Activated naive CD8-positive, alpha-beta T cell treated with anti-CD3 and anti-CD28 coated beads, Interleukin-2, amount 50 U/mL, for 24 hours (primary cell): ENCODE results near the gene BCAS1.

Source experiments
- ATAC-seq: fragments of 150-1000 bp; cut with Tn5 transposase; one replicate; pipeline ENCODE4 v1.10.0; 2021
- DNase-seq: peaks from one replicate; pipeline ENCODE4 v3.0.0; 2021
- H3K27ac Mint-ChIP-seq: one replicate; pipeline ENCODE4 v1.8.0; 2021; ENCODE audit warnings: mild to moderate bottlenecking, mixed read lengths
- H3K27me3 Mint-ChIP-seq: one replicate; pipeline ENCODE4 v1.8.0; 2021; ENCODE audit warnings: mixed read lengths
- H3K36me3 Mint-ChIP-seq: one replicate; pipeline ENCODE4 v1.8.0; 2021; ENCODE audit warnings: low read depth, mixed read lengths
- H3K4me1 Mint-ChIP-seq: one replicate; pipeline ENCODE4 v1.8.0; 2021; ENCODE audit warnings: mixed read lengths
- H3K4me3 Mint-ChIP-seq: one replicate; pipeline ENCODE4 v1.8.0; 2021; ENCODE audit warnings: mild to moderate bottlenecking, moderate library complexity, mixed read lengths
- H3K9me3 Mint-ChIP-seq: one replicate; pipeline ENCODE4 v1.8.0; 2021; ENCODE audit warnings: mixed read lengths

BCAS1 gene

DNA sequence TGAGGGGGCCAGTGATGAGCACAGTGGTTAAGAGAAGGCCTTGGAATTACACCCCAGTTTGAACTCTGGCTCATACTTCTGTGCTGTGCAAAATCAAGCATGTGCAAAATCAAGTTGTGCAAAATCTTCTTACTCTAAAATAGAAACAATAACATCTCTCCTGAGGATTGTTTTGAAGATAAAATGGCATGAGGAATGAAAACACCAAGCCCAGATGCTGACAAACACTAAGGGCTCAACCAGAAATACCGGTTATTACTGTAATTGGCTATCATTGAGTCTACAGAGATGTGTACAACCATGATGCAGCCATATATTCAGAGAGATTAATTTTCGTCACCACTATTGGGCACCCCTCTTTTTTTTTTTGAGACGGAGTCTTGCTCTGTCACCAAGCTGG, 5.9 kb upstream of the BCAS1 start:
- H3K27me3 Mint-ChIP-seq: no peaks in the 10 kb centered on the region
- ATAC-seq: no peak
- H3K27ac Mint-ChIP-seq: no peak overlapping the region
- peaks cover 17% of the 10 kb centered on the region for H3K4me1 Mint-ChIP-seq
- peaks cover 10% of the 10 kb centered on the region for H3K36me3 Mint-ChIP-seq
- H3K9me3 Mint-ChIP-seq: peaks cover 4% of the 10 kb centered on the region
- no peak overlapping the region for H3K4me3 Mint-ChIP-seq
- DNase-seq: no peak

DNA sequence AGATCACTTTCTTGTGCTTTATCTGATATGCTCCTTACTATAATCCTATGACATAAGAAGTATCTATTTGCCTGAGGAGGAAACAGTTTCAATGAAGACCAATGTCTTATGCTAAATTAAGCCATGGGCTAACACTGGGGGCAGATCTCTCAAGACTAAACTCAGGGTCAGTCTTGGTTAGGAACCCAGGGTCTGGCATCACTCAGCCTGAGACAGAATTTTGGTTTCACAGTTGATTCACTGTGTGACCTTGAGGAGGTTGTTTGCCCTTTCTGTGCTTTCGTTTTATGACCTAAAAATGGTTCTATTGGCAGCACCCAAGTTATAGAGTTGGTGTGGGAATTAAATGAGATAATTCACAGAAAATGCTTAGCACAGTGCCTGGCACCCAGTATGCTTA, 4.9 kb upstream of the BCAS1 start:
- no peaks in the 10 kb centered on the region for H3K27me3 Mint-ChIP-seq
- DNase-seq: no peak
- H3K4me3 Mint-ChIP-seq: no peak overlapping the region
- H3K4me1 Mint-ChIP-seq: peaks cover 16% of the 10 kb centered on the region
- ATAC-seq: no peak
- no peak overlapping the region for H3K27ac Mint-ChIP-seq
- H3K9me3 Mint-ChIP-seq: peaks cover 4% of the 10 kb centered on the region
- H3K36me3 Mint-ChIP-seq: peaks cover 10% of the 10 kb centered on the region

DNA sequence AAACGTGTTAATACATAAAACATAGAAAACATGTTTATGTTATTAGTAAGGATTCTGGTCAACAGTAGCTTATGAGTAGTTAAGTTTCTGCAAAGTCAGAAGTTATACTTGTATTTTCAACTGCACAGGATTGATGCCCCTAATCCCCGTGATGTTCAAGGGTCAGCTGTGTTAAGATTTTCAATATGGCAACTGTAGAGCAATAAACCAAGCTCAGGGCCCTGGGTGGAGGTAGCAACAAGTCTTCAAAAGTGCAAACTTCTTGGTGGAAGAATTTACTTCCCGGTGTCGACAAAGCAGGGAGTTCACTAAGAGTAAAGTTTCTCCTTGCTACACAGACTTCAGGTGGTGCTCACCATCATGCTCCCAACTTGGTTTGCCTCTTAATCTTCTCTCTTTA, 4.1 kb upstream of the BCAS1 start:
- no peak overlapping the region for H3K4me3 Mint-ChIP-seq
- no peak overlapping the region for H3K27ac Mint-ChIP-seq
- H3K27me3 Mint-ChIP-seq: no peaks in the 10 kb centered on the region
- H3K9me3 Mint-ChIP-seq: peaks cover 4% of the 10 kb centered on the region
- ATAC-seq (no peak), DNase-seq (no peak)
- H3K36me3 Mint-ChIP-seq: peaks cover 10% of the 10 kb centered on the region
- peaks cover 15% of the 10 kb centered on the region for H3K4me1 Mint-ChIP-seq

DNA sequence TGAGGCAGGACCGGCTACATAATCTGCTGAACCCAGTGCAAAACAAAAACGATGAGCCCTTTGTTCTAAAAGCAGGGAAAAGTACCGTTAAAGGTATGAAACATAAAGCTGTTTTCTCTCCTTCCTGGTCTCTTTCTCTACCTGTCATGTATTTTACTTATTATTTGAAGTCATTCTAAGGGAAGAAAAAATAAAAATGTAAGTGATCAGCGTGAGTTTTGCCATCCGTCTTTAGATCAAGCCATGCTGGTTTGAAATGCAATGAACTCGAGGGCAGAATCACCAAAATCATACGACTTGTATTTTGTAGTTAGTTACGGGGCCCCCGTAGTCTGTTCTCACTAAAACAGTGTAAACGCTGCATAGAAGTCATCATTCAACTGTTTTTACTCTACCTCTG, 2.9 kb upstream of the BCAS1 start:
- Mint-ChIP-seq H3K9me3 (peaks cover 4% of the 10 kb centered on the region), H3K27ac (no peak overlapping the region), H3K27me3 (no peaks in the 10 kb centered on the region), H3K4me1 (peaks cover 5% of the 10 kb centered on the region), H3K36me3 (peaks cover 3% of the 10 kb centered on the region), H3K4me3 (no peak overlapping the region)
- ATAC-seq (no peak), DNase-seq (no peak)

DNA sequence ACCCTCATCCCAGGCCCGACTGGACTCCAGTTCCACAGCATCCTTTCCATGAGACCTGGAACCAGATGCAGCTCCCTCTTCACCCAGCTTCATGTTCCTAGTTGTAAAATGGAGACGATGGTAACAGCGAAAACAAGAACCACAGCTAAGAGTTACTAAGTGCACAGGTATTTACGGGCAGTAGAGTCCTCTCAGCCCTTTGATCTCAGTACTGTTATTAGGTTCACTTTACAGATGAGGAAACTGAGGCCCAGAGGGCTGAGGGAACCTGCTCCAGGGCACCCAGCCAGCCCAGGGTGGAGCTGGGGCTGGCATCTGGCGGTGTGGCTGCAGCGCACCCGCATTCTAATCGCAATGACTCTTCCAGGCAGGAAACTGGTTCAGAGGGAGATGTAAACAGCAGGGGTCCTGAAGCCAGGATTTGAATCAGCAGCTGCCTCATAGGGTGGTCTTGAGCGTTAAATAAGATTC, 858 bp downstream of the BCAS1 start:
- ATAC-seq: no peak
- no peak overlapping the region for H3K4me3 Mint-ChIP-seq
- H3K4me1 Mint-ChIP-seq: peaks cover 10% of the 10 kb centered on the region
- H3K27me3 Mint-ChIP-seq: no peaks in the 10 kb centered on the region
- no peaks in the 10 kb centered on the region for H3K9me3 Mint-ChIP-seq
- H3K27ac Mint-ChIP-seq: no peak overlapping the region
- no peak for DNase-seq
- no peaks in the 10 kb centered on the region for H3K36me3 Mint-ChIP-seq

DNA sequence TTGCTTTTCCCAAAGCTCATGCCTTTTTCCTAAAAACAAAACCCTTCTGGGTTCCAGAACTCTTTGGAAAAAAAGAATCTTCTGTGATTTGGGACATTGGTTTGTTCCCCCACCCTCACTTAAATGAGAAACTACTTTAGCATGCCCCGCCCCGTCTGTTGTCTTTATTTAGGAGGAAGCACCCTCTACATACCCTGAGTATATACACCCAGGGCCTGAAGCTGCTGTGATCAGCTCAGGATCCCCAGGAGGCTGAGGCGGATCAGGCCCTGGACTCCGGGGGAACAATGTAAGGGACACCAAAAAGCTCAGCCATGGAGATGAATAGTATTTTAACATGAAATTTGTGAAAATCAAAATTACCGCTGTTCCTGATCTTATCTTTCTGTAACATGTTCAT, 1.4 kb downstream of the BCAS1 start:
- Mint-ChIP-seq H3K36me3 (no peaks in the 10 kb centered on the region), H3K4me3 (no peak overlapping the region), H3K27ac (no peak overlapping the region)

DNA sequence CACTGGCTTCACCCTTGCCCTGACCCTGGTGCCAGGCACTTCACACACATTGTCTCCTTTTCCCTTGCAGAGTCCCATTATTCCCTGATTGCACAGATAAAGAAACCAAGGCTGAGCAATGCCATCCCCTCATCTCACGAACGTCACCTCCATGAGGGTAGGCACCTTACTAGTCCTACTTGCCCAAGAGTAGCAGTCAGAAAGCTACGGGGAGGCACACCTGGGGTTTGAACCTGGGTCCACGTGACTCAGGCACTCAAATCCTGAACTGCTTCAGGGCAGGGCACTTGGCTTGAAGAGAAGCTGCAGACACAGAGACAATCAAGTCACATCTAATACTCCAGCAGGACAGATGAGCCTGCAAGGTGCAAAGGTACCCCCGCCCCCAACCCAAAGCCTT, 1.9 kb downstream of the BCAS1 start:
- Mint-ChIP-seq H3K36me3 (no peaks in the 10 kb centered on the region), H3K27ac (no peak overlapping the region)
- no peak for DNase-seq

More for the DNA sequence above, 1.4 kb downstream of the BCAS1 start:
- peaks cover 16% of the 10 kb centered on the region for H3K4me1 Mint-ChIP-seq
- no peaks in the 10 kb centered on the region for H3K27me3 Mint-ChIP-seq
- no peak for ATAC-seq
- no peak for DNase-seq
- no peaks in the 10 kb centered on the region for H3K9me3 Mint-ChIP-seq

DNA sequence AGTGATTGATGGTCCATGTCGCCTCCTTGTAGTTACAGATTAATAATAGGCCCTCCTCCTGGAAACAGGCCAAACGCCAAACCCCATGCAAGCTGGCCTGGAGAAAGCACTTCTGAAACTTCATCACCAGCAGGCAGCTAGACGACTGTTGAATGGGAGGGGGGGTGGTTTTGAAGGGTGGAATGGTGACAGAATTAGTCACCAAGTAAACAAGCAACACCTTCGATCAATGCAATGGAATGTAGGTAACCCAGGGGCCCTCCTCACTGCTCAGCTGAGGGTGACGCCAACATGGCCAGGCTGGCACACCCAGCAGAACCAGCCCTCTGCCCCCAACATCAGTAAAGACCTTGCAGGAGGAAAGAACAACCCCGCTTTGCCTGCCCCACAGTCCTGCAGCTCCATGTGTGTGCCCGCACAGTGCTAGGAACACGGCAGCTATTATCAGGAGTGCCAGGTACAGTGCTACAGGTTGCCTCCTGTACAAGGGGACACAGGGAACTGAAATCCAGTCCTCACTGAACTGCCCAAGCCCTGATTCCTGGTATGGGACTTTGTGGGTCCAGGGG, 2.7 kb downstream of the BCAS1 start:
- Mint-ChIP-seq H3K4me1 (peaks cover 27% of the 10 kb centered on the region), H3K27me3 (no peaks in the 10 kb centered on the region), H3K4me3 (no peak overlapping the region), H3K36me3 (no peaks in the 10 kb centered on the region), H3K9me3 (no peaks in the 10 kb centered on the region), H3K27ac (no peak overlapping the region)
- ATAC-seq: no peak
- DNase-seq: no peak

More for the DNA sequence above, 1.9 kb downstream of the BCAS1 start:
- ATAC-seq: no peak
- Mint-ChIP-seq H3K9me3 (no peaks in the 10 kb centered on the region), H3K4me3 (no peak overlapping the region), H3K4me1 (peaks cover 20% of the 10 kb centered on the region), H3K27me3 (no peaks in the 10 kb centered on the region)

DNA sequence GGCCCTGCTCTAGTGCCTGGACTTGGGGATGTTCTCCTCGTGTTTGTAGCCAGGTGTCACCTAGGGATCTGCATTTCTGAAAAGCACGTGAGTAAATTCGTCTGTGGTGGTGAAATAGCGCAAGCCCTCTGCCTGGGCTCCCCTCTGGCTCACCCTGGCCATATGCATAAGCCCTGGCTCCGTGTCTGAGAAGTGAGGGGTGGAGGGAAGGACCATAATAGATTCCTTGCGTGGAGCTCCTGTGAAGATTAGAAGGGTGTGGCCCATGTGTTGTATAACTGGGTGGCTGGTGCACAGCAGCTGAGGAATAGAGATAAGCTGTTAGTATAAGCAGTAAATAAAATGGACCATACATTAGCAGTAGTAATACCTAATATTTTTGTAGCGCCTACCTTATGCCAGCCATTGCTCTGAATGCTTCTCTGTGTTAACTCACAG, 4.8 kb downstream of the BCAS1 start:
- ATAC-seq (no peak), DNase-seq (no peak)
- Mint-ChIP-seq H3K27ac (no peak overlapping the region), H3K9me3 (no peaks in the 10 kb centered on the region), H3K36me3 (no peaks in the 10 kb centered on the region), H3K27me3 (no peaks in the 10 kb centered on the region), H3K4me1 (peaks cover 28% of the 10 kb centered on the region), H3K4me3 (no peak overlapping the region)

DNA sequence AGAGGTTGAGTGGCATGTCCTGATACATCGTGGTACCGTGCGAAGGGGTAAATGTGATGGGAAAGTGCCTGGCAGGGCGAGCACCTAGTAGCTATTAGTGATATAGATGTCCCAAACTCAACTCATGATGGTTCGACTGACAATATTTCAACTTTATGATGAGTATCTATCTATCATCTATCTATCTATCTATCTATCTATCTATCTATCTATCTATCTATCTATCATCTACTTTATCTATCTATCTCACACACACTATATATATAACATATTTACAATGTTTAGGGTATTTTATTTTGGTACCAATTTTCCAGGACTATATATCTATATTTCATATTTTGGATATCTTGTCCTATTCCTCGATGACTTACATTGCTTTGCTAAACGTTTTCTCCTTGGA, 5.5 kb downstream of the BCAS1 start:
- no peaks in the 10 kb centered on the region for H3K9me3 Mint-ChIP-seq
- no peaks in the 10 kb centered on the region for H3K36me3 Mint-ChIP-seq
- no peak overlapping the region for H3K27ac Mint-ChIP-seq
- H3K27me3 Mint-ChIP-seq: no peaks in the 10 kb centered on the region
- peaks cover 29% of the 10 kb centered on the region for H3K4me1 Mint-ChIP-seq
- DNase-seq (no peak), ATAC-seq (no peak)
- peak overlapping the region; percentile 39 for H3K4me3 Mint-ChIP-seq

DNA sequence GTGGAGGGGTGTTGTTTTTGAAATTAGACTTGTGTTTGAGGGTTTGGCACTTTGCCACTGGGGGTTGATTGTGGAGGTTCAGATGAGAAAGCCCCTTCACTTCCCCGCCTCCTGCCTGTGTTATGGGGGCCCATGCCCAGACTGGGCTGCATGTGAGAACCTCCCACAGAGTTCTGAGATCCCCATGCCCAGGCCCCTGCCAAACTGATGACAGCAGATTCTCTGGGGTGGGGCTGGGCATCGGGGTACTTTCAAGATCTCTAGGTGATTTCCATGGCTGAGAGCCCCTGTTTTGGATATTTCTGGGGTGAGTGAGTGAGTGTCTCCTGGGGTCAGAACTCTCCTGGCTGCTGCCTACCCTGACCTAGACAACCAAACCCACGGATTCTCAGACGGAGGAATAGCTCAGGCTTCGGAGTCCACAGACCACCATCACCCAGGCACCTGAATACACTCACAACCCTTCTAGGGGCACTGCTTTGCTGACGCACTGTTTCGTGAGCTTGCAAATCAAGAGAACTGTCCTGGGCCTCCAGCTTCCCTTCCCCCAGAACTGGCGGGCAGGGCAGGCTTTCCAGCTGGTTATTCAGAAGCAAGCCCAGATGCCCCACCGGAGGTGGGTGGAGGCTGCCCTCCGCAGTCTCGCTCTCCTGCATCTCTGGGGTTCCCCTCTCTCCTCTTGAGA, 6.3 kb downstream of the BCAS1 start:
- DNase-seq (peak; percentile 69), ATAC-seq (peak; percentile 86)
- H3K27ac Mint-ChIP-seq: peak overlapping the region; percentile 71
- H3K27me3 Mint-ChIP-seq: no peaks in the 10 kb centered on the region
- peak overlapping the region; percentile 39 for H3K4me3 Mint-ChIP-seq
- no peaks in the 10 kb centered on the region for H3K36me3 Mint-ChIP-seq
- peaks cover 31% of the 10 kb centered on the region for H3K4me1 Mint-ChIP-seq
- H3K9me3 Mint-ChIP-seq: no peaks in the 10 kb centered on the region

DNA sequence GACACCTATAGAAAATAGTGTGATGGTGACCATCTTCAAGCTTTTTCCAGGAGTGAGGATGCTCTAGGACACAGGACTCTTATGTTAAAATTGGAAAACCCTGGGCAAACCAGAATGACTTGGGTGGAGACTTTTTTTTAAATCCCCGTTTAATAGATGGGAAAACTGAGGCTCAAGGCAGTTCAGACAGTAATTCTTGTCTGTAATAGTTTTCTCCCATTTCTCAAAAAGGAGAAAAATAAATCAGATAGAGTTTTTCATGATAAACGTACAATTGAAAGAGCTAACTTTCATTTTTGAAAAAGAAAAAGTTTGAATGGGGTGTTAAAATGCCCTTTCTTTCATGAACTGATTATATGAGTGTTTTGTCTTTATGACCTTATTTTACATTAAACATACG, 6.8 kb downstream of the BCAS1 start:
- H3K9me3 Mint-ChIP-seq: no peaks in the 10 kb centered on the region
- H3K4me3 Mint-ChIP-seq: peak overlapping the region; percentile 19
- H3K36me3 Mint-ChIP-seq: no peaks in the 10 kb centered on the region
- H3K4me1 Mint-ChIP-seq: peaks cover 35% of the 10 kb centered on the region
- peak overlapping the region; percentile 71 for H3K27ac Mint-ChIP-seq
- H3K27me3 Mint-ChIP-seq: no peaks in the 10 kb centered on the region
- DNase-seq (no peak), ATAC-seq (no peak)

DNA sequence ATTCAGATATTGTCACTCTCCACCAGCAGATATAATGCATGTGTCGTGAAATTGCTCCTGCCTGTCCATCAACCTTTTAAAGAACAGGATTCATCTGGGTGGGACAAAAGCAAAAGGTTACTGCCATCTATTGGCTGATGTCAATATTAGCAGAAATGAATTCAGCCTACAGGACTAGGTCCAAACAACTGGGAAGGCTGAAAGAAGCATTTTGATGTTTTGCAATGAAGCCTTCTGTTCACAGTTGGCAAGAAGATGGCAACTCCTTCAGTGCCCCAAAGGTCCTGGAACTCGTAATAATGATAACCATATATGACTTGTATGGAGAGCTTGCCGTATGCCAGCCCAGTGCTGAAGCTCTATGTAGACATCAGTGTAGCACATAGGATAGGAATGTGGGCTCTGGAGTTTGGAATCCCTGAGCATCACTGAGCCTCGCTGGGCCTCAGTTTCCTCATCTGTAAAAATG, 7.5 kb downstream of the BCAS1 start:
- ATAC-seq (no peak), DNase-seq (no peak)
- H3K4me1 Mint-ChIP-seq: peaks cover 38% of the 10 kb centered on the region
- no peaks in the 10 kb centered on the region for H3K9me3 Mint-ChIP-seq
- H3K27me3 Mint-ChIP-seq: no peaks in the 10 kb centered on the region
- H3K36me3 Mint-ChIP-seq: no peaks in the 10 kb centered on the region
- H3K27ac Mint-ChIP-seq: no peak overlapping the region
- H3K4me3 Mint-ChIP-seq: no peak overlapping the region

DNA sequence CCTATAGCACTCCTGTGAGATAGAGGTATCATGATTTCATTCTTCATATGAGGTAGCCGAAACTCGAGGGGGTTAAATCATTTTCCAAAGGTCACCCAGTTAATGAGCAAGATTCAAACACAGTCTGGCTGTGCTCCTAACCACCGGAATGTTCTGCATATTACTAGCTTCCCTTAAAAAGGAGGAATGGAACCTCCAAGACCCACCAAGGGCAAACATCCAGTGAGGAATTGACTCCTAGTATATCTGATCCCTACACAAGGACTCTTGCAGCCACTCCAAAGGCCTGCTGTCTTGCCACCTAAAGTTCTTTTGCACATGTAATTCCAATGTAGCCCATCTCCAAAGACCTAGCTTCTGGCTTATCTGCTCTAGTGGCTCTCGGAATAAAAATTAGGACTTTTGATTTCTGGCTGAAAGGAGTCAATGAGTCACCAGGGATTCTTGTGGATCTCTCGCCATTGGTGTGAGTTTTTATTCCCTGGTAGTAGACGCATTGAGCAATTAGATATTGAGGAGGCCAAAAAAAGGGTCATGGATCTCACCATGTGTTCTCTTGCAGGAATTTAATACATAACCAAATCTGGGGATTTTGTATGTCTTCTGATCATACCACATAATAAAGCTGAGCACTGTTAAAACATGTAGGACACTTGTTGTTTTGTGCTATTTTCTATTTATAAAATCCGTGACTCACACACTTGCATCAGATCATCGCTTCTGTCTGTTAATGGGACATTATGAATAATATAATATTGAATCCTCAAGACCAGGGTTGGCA, 9.1 kb downstream of the BCAS1 start:
- DNase-seq (no peak), ATAC-seq (no peak)
- Mint-ChIP-seq H3K9me3 (no peaks in the 10 kb centered on the region), H3K27ac (no peak overlapping the region), H3K4me1 (peaks cover 33% of the 10 kb centered on the region), H3K27me3 (no peaks in the 10 kb centered on the region), H3K36me3 (no peaks in the 10 kb centered on the region), H3K4me3 (no peak overlapping the region)
